Epithelial cell of esophagus (primary cell): Measurements from ENCODE around the gene MLST8.

Source experiments
- DNase-seq: peaks from one replicate; pipeline ENCODE4 v3.0.0; 2010; ENCODE audit warnings: low read depth
- H3K4me3 ChIP-seq: 2 replicates; pipeline ENCODE4 v1.5.1; 2011; ENCODE audit warnings: mild to moderate bottlenecking, low read length, control low read depth
- TF ChIP-seq, protein P1 (sequence below): IDR thresholded peaks from 2 replicates; pipeline ENCODE4 v1.5.1; 2011; ENCODE audit warnings: low read depth, mild to moderate bottlenecking, low read length, control low read depth, inconsistent platforms; ENCODE audit not compliant: insufficient read depth; ENCODE audit errors: missing control alignments

MLST8 gene

DNA sequence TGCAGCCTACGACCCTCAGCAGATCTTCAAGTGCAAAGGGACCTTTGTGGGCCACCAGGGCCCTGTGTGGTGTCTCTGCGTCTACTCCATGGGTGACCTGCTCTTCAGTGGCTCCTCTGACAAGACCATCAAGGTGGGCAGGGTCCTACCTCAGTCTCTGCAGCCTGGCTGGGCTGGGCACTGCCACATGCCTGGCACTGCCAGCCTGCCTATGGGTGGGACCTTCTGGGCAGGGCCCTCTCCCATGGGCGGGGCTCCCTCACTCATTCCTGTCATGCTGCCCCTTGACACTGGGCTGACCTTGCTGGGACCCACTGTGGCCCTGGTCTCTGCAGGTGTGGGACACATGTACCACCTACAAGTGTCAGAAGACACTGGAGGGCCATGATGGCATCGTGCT, 31.3 kb upstream of the MLST8 start:
- no peak overlapping the region for H3K4me3 ChIP-seq
- TF ChIP-seq, protein P1, sequence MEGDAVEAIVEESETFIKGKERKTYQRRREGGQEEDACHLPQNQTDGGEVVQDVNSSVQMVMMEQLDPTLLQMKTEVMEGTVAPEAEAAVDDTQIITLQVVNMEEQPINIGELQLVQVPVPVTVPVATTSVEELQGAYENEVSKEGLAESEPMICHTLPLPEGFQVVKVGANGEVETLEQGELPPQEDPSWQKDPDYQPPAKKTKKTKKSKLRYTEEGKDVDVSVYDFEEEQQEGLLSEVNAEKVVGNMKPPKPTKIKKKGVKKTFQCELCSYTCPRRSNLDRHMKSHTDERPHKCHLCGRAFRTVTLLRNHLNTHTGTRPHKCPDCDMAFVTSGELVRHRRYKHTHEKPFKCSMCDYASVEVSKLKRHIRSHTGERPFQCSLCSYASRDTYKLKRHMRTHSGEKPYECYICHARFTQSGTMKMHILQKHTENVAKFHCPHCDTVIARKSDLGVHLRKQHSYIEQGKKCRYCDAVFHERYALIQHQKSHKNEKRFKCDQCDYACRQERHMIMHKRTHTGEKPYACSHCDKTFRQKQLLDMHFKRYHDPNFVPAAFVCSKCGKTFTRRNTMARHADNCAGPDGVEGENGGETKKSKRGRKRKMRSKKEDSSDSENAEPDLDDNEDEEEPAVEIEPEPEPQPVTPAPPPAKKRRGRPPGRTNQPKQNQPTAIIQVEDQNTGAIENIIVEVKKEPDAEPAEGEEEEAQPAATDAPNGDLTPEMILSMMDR: no peak
- no peak for DNase-seq

DNA sequence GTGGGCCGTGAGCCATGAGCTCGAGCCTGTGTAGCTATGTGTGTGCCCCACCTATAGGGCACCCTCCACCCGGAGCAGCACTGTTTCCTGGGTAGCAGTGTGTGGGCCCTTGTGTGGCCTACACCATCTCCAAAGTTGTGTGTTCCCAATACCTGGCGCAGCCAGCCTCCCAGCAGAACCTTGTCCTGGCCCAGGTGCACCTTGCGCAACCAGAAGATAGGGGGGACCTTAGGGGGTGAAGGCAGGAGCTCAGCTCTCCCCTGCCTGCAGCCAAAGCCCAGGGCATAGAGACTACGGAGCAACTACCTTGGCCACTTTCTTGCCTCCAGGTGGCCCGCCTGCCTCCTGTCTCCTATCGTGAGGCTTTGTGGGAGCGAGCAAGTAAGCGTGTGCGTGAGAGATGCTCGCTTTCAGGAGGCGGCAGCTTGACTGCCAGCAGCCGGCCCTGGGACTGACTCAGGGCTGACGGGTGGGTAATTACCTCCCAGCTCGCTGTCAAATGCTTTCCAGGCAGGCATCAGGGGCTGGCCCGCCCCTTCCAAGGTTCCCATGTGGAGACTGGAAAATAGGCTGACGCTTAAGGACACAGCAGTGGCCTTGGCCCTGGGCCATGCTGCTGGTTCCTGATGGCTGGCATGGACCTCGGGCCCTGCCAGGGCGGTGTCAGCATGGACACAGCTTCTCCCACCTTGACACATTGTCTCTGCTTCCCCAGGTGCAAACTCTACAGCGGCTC, 30.7 kb upstream of the MLST8 start:
- no peak for DNase-seq
- H3K4me3 ChIP-seq: no peak overlapping the region
- TF ChIP-seq, protein P1: no peak

GRCh38 chr16:2175454-2175853, 29.8 kb upstream of the MLST8 start:
- no peak for DNase-seq
- no peak overlapping the region for H3K4me3 ChIP-seq
- TF ChIP-seq, protein P1: no peak

- no peak overlapping the region for H3K4me3 ChIP-seq
- TF ChIP-seq, protein P1: no peak
- DNase-seq: no peak
Observed at GRCh38 chr16:2176047-2176446, 29.2 kb upstream of the MLST8 start.

- TF ChIP-seq, protein P1: no peak
- H3K4me3 ChIP-seq: no peak overlapping the region
- DNase-seq: no peak
Observed at GRCh38 chr16:2177101-2177500, 28.2 kb upstream of the MLST8 start.

DNA sequence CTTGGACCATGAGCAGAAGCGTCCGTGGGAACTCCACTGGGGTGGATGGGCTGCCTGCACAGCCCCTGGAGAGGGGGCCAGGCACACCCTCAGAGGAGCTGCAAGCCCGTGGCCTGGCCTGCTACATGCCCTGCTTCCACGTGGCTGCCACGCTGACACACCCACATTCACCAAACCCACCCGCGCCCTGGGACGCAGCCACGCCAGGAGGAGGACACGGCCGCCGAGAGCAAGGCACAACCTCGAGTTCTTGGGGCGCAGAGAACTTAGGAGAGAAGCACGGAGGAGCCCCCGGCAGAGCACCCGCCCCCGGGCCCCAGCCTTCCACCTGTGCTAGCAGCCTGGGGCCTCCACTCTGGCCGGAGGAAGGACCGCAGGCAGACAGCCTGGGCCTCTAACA, 27.7 kb upstream of the MLST8 start:
- H3K4me3 ChIP-seq: no peak overlapping the region
- no peak for DNase-seq
- TF ChIP-seq, protein P1: no peak
